AG20443 (cell line): ENCODE results near the gene ISL1.

Experiments
- DNase-seq: peaks from one replicate; pipeline ENCODE4 v3.0.0; 2012; ENCODE audit warnings: low spot score, mixed read lengths

Gene ISL1

GRCh38 chr5:51383131-51384121, at the start of gene ISL1:
Gene ISL1, plus strand, starts transcription at chr5:51383448. Its CDS starts 224 bp downstream, at chr5:51383672.
- peak; percentile 83 for DNase-seq

GRCh38 chr5:51336878-51337277, 46.4 kb upstream of the ISL1 start:
- no peak for DNase-seq

- DNase-seq, result no peak
Measured at GRCh38 chr5:51345106-51345505, 38.1 kb upstream of the ISL1 start.

- no peak for DNase-seq
Measured at GRCh38 chr5:51347157-51347556, 36.1 kb upstream of the ISL1 start.

- no peak for DNase-seq
Measured at GRCh38 chr5:51347704-51348103, 35.5 kb upstream of the ISL1 start.

GRCh38 chr5:51371052-51371451, 12.2 kb upstream of the ISL1 start:
- DNase-seq, result no peak

- no peak for DNase-seq
Measured at GRCh38 chr5:51373880-51374523, 9.2 kb upstream of the ISL1 start.

- DNase-seq, result no peak
Measured at GRCh38 chr5:51375084-51375483, 8.2 kb upstream of the ISL1 start.

GRCh38 chr5:51376509-51376908, 6.7 kb upstream of the ISL1 start:
- DNase-seq, result no peak

- DNase-seq, result no peak
Measured at GRCh38 chr5:51377151-51378060, 5.8 kb upstream of the ISL1 start.

GRCh38 chr5:51378061-51378409, 5.2 kb upstream of the ISL1 start:
- no peak for DNase-seq

GRCh38 chr5:51378448-51379330, 4.6 kb upstream of the ISL1 start:
- DNase-seq, result no peak

GRCh38 chr5:51379331-51379700, 3.9 kb upstream of the ISL1 start:
- DNase-seq, result no peak

- no peak for DNase-seq
Measured at GRCh38 chr5:51380603-51381207, 2.5 kb upstream of the ISL1 start.

GRCh38 chr5:51381761-51382474, 1.3 kb upstream of the ISL1 start:
- no peak for DNase-seq

- no peak for DNase-seq
Measured at GRCh38 chr5:51382521-51383130, 622 bp upstream of the ISL1 start.

GRCh38 chr5:51384281-51384840, 1.1 kb downstream of the ISL1 start:
- DNase-seq, result no peak

GRCh38 chr5:51385216-51385615, 2.0 kb downstream of the ISL1 start:
- DNase-seq, result no peak
